ENCODE data around the gene TPX2. TPM values are rescaled to one million over a fixed set of nuclear protein-coding genes. Genes with fewer than 3 reads are reported as not detected.
A peak's percentile ranks its signal among the peaks of the same experiment; 100 is the strongest.

The TPX2 gene, protein sequence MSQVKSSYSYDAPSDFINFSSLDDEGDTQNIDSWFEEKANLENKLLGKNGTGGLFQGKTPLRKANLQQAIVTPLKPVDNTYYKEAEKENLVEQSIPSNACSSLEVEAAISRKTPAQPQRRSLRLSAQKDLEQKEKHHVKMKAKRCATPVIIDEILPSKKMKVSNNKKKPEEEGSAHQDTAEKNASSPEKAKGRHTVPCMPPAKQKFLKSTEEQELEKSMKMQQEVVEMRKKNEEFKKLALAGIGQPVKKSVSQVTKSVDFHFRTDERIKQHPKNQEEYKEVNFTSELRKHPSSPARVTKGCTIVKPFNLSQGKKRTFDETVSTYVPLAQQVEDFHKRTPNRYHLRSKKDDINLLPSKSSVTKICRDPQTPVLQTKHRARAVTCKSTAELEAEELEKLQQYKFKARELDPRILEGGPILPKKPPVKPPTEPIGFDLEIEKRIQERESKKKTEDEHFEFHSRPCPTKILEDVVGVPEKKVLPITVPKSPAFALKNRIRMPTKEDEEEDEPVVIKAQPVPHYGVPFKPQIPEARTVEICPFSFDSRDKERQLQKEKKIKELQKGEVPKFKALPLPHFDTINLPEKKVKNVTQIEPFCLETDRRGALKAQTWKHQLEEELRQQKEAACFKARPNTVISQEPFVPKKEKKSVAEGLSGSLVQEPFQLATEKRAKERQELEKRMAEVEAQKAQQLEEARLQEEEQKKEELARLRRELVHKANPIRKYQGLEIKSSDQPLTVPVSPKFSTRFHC
- 71.2 TPM for polyA plus RNA-seq (ENCODE audit: insufficient read length)
- long read RNA-seq, donor 1, partial matches to known transcripts, result 28 of 29 reads
- long read RNA-seq, donor 1, other reads (novel, unspliced or antisense), result 0 of 29 reads
- long read RNA-seq, donor 2, partial matches to known transcripts, result 0 of 3 reads
- long read RNA-seq, donor 2, other reads (novel, unspliced or antisense), result 0 of 3 reads
- long read RNA-seq, donor 3, partial matches to known transcripts, result 5 of 8 reads
- long read RNA-seq, donor 3, other reads (novel, unspliced or antisense), result 0 of 8 reads
- long read RNA-seq, donor 4, result 0 reads
- long read RNA-seq, donor 5, transcript TPX2-201 (18 exons, 3,497 nt), result major isoform, 10 of 21 reads
- long read RNA-seq, donor 5, partial matches to known transcripts, result 11 of 21 reads
- long read RNA-seq, donor 5, other reads (novel, unspliced or antisense), result 0 of 21 reads
- long read RNA-seq, donor 6, partial matches to known transcripts, result 18 of 21 reads
- long read RNA-seq, donor 6, other reads (novel, unspliced or antisense), result 0 of 21 reads
- long read RNA-seq, donor 7, transcript TPX2-201 (18 exons, 3,497 nt), result major isoform, 6 of 30 reads
- long read RNA-seq, donor 7, partial matches to known transcripts, result 24 of 30 reads
- long read RNA-seq, donor 7, other reads (novel, unspliced or antisense), result 0 of 30 reads
- long read RNA-seq, donor 8, partial matches to known transcripts, result 0 of 1 reads
- long read RNA-seq, donor 8, other reads (novel, unspliced or antisense), result 0 of 1 reads

DNA sequence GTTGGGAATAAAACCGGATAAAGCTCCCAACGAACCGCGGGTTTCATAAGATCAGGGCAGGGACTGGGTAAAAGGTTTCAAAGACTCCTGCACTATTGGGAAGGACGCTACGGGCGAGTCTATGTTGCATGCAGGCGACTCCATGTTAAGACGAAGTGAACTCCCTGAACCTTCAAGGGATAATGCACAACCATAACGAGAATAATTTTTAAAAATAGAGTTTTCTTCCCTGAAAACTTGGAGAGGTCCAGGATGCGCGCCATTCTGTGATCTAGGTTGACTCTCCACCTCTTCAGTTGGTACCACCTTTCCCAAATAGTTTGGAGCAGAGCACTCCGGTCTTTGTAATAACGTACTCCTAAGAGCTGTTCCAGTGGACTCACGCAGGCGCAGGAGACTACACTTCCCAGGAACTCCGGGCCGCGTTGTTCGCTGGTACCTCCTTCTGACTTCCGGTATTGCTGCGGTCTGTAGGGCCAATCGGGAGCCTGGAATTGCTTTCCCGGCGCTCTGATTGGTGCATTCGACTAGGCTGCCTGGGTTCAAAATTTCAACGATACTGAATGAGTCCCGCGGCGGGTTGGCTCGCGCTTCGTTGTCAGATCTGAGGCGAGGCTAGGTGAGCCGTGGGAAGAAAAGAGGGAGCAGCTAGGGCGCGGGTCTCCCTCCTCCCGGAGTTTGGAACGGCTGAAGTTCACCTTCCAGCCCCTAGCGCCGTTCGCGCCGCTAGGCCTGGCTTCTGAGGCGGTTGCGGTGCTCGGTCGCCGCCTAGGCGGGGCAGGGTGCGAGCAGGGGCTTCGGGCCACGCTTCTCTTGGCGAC lies at the start of gene TPX2:
Gene TPX2 (plus strand): TSS at position 562 of the 821 bp plus-strand sequence. CDS start 18,187 bp downstream, outside the sequence.
- peak; percentile 98 for DNase-seq

DNA sequence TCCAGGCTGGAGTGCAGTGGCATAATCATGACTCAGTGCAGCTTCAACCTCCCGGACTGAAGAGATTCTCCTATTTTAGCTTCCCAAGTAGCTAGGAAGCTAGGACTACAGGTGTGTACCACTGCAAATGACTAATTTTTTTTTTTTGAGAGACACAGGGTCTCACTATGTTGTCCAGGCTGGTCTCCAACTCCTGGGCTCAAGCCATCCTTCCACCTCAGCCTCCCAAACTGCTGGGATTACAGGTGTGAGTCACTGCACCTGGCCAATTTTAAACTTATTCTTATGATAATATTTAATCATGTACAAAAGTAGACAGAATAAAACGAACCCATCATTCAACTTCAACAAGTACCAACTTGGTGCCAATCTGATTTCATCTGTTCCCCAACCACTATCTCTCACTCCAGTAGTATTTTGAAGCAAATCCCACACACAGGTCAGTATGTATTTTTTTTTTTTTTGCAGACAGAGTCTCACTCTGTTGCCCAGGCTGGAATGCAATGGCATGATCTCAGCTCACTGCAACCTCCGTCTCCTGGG lies 48.9 kb upstream of the TPX2 start:
- no peak for DNase-seq

DNA sequence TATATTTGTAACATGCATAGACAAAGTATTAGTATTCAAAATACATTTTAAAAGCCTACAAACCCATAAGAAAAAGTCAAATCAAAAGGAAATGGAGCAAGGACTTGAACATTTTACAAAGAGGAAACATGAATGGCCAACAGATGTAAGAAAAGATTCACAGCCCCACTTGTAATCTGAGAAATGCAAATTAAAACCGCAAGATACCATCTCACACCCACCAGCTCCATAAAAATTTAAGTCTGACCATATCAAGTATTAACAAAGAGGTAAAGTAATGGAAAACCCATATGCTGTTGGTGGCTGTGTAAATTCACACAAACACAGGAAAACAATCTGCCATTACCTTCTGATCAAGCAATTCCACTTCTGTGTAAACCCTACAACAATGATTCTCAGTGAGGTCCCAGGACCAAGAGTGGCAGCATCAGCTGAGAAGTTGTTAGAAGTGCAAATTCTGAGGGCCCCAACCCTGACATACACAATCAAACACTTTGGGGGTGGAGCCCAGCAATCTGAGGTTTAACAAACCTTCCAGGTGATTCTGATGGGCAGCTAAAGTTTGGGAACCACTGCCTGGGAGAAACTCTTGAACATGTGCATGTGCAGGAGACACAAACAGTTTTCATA lies 47.3 kb upstream of the TPX2 start:
- no peak for DNase-seq

DNA sequence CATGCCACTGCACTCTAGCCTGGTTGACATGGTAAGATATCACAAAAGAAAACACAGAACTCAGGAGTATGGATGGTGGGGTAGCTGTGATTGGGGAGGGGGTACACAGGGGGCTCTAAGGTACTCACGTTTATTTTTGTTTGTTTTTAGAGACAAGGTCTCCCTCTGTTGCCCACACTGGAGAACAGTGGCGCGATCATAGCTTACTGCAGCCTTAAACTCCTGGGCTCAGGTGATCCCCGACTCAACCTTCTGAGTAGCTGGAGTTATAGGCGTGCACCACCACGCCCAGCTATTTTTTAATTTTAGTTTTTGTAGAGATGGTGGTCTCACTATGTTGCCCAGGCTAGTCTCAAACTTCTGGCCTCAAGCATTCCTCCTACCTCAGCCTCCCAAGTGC lies 45.7 kb upstream of the TPX2 start:
- DNase-seq, result no peak

DNA sequence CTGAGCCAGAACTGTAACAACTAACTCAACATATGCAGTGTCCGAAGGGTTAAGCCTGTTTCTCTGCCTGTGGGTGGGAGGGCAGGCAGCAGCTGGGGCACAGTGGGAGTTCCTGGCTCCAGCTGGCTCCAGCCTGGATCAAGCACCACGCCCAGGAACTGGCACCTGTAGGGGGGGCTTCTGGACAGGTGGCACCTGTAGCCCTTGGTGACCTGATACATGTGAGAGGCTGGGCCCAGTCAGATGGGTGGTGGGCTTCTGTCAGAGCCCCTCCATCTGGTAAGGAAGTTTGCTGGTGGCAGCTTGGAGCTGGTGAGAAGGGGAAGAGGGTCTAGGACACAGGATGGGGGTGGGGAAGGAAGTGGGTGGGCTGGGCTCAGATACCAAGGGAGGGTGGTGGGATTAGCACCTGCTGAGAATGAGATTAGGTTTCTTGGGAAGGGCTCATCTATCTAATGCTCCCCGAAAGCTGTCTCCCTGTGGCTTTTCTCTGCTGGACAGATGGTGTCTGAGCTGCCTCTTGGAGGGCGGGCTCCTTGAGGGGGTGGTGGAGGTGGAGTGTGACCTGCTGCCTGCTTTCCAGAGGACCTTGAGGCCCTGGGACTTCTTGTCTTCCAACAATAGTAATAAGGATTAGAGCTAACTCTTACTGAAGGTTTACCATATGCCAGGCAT lies 45.0 kb upstream of the TPX2 start:
- no peak for DNase-seq

DNA sequence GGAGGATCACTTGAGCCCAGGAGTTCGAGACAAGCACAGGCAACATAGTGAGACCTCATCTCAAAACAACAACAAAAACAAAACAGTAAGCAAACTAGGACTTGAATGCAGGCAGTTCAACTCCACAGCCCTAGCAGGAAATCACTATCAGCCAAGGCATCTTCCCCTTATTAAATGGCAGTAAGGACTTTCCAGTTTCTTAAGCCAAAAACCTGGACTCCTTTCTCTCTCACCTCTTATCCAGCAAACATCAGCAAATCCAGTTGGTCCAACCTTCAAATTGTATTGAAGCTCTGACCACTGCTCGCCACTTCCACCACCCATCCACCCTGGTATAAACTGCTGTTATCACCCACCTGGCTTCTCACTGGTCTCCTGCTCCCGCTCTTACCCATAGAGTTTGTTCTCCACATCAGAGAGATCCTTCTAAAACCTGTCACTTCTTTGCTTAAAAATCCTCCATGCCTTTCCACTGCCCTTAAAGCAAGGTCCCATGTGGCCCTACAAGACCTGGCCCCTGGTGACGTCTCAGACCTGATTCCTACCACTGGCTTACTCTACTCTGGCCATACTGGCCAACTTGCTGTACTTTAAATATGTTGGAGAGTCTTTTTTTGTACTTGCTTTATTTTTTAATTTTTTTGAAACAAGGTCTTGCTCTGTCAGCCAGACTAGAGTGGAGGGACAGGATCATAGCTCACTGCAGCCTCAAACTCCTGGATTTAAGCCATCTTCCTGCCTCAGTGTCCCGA lies 44.1 kb upstream of the TPX2 start:
- no peak for DNase-seq

DNA sequence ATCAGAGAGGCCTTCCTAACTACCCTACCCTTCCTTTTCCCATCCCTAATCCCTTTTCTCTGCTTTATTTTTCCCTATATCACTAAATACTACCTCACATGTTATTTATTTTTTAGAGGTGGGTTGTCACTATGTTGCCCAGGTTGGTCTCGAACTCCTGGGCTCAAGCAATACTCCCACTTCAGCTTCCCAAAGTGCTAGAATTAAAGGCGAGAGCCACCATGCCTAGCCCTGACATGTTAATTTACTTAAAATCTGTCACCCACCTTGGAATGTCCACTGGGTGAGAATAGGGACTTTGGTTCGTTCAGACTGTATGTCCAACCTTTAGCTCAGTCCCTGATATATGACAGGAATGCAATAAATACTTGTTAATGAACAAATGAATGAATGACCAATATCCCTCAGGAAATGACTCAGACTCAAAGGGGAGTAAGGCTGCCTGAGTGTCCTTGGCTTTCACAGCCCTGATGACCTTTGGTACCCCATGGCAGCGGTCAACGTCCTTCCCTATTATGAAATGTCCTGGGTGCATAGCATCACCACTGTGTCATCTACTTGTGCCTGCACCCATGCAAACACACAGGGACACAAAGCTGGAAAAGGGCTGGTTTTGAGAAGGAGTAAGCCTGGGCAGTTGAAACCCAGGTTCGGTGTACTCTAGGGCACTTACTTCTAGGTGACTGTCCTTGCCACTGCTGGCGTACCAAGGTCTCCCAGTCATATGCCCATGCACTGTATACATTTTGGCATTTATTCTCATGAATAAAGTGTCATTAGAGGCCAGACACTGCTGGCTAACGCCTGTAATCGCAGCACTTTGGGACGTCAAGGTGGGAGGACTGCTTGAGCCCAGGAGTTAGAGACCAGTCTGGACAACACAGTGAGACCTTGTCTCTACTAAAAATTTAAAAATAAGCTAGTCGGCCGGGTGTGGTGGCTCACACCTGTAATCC lies 43.0 kb upstream of the TPX2 start:
- no peak for DNase-seq

DNA sequence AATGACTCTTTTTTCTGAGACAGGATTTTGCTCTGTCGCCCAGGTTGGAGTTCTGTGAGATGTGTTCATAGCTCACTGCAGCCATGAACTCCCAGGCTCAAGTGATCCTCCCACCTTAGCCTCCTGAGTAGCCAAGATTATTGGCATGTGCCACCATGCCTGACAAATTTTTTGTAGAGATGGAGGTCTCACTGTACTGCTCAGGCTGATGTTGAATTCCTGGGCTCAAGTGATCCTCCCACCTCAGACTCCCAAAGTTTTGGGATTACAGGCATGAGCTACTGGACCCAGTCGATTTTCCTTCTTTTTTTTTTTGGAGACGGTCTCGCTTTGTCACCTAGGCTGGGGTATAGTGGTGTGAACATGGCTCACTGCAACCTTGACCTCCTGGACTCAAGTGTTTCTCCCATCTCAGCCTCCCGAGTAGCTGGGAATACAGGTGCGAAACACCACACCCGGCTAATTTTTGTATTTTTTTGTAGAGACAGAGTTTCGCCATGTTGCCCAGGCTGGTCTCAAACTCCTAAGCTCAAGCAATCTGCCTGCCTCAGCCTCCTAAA lies 40.8 kb upstream of the TPX2 start:
- DNase-seq, result no peak

DNA sequence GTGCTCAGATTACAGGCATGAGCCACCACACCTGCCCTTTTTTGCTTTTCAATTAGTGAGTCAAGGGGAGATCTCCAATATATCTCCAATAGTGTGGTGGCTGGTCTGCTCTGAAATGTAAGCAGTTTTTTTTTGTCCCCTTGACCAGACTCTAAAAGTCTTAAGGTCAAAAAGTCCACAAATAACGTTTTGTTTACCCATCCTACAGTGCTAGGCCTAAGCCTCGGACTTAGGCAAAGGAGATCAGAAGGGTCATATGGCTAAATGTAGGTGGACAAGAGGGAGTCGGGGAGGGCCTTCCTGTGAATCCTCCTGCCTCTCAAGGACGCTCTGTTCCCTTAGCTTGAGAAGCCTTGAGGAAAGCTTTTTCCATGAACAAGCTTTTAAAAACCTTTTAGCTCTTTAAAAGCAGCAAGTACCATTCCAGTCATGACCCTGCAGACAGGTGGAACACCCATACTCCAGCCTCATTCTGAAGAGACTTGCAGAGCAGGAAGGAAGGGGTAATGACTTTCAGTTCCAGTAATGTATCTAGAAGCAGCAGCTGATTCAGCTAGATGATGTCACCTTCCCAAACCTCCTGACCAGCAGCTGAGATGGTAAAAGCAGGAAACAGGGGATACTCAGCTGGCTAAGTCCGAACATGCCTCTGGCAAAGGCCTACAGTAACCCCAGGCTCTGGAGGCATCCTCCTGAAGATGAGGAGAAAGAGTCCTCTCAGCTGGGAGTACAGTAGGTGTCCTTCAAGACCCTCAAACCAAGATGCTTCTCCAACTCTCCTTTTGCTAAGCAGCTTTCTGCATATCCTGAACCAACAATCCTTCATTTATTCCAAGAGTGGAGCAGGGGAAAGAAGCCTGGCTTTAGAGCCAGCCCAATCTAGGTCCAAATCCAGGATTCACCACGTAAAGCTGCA lies 40.0 kb upstream of the TPX2 start:
- DNase-seq, result no peak

DNA sequence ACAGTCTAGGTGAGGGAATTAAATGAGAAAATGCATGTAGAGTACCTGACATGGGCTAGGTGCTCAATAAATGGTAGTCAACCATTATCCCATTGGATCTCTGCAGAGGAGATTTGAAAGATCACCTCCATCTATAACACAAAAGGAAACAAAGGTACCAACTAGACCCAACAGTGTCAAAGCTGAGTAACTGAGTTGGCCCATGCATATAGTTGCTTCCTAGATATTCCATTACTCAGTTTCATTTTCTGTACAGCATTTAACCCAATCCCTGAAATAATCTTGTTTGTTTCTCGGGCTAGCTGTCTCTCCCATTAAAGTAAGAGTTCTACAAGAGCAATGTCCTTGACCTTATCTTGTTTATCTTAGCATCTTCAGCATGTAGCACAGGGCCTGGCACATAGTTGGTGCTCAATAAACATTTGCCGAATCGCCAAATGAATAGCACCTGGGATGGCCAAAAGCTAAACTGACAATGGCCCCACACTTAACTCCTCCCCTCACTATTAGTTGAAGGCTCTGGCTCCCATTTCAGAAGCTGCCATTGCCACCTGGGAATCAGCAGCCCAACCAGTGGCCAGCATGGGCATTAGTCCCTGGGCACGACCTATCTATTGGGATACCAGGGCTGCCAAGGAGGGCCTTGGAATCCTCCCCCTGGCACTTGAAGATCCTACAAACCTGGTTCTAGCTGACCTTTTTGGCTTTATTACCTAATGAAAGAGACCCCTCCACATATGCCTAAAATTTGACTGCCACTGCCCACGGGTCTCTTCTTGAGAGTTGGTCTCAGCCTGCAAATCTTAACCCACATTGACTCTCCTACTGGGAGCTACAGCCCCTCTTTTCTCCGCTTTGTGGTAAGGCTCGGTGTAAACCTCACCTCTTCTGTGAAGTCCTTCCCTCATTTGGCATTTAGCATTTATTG lies 39.0 kb upstream of the TPX2 start:
- DNase-seq, result no peak

DNA sequence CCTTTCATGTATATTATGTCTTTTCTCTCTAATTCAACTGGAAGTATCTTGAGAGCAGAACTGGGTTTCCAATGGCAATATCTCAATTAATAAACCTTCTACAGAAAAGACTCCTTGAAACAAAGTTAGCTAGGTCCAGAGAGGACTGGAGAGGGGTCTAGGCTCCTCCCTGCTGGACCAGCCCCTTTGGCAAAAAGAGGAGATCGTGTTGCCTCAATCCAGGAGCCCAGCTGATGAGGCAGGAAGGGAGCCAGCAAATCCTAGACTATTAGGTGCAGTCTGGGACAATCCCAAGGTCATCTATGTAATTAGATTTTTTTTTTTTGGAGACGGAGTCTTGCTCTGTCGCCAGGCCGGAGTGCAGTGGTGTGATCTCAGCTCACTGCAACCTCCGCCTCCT lies 38.3 kb upstream of the TPX2 start:
- no peak for DNase-seq

DNA sequence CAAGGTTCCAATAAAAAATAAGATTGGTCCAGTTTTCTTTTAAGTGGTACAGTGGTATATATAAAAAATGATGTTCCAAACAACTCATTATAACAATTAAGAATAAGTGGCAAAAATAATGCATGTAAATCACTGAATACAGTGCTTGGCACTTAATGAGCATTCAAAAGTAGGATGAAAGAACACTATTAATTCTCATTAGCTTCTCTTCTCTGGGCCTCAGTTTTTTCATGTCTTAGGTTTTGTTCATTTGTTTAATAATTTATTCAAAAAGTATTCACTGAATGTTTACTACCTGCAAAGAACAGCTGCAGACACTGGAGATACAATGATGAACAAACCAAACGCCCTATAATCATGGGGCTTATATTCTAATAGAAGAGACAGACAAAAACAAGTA lies 37.5 kb upstream of the TPX2 start:
- no peak for DNase-seq

DNA sequence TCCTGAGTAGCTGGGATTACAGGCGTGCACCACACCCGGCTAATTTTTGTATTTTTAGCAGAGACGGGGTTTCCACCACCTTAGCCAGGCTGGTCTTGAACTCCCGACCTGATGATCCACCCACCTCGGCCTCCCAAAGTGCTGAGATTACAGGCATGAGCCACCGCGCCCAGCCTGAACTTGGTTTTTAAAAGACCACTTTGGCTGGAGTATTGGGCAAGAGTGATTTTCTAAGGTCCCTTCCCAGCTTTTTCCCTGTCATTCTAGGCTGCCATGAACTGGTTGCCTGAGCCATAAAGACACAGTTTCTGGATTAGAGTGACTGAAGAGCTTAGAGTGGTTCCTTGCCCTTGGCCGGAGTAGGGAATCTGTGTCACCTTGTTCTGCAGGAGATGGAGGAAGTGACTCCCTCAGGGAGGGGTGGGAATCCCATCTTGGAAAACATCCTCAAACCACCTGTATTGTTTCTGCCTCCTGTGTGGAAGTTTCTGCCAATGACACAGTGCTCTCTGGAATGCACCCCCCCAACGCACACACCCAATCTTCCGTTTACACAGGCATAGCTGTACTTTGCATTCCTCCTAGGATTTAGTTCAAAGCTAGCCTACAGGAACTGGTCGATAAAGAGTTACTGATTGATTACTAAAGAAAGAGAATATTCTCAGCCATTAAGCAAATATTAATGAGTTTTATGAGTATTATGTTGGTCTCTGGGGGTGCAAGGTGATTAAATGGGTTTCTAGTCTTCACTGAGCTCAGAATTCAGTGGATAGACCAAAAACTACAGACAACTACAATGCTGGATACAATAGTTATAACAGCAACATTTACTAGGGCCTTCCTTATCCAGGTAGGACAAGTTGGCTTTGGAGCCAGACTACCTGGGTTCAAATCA lies 34.6 kb upstream of the TPX2 start:
- no peak for DNase-seq

DNA sequence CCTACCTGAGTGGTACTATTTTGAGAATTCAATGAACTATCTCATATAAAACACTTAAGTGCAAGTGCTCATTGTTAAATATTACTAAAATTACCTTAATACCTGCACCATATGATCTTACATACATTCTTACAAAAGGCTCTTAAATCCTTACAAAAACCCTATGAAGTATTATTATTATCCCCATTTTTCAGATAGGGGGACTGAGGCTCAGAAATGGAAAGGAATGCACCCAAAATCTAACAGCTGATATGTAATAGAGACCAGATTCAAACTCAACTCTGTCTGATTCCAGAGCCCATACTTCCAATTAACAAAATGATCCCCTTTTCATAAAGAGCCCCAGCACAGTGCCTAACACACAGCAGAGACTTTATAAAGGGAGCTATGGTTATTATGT lies 33.9 kb upstream of the TPX2 start:
- no peak for DNase-seq
